H54 (cell line): ENCODE results near the gene LIPG.
"Not testable (repeated sequence)": the region's sequence is repeated elsewhere in the genome, so short reads cannot be mapped to it uniquely, and the experiment has no call there.

Experiments
- DNase-seq: peaks from one replicate; pipeline ENCODE4 v3.0.0; 2011; ENCODE audit warnings: low spot score, mixed read lengths; ENCODE audit not compliant: insufficient read length
- FAIRE-seq: peaks from 3 replicates; lab custom pipeline; 2011; peaks lifted over from hg19 to GRCh38; lab: Jason Lieb, UNC
- POLR2A ChIP-seq: IDR thresholded peaks from 2 replicates; pipeline ENCODE4 v1.6.1; 2011; ENCODE audit warnings: low read depth, mild to moderate bottlenecking, low read length

The LIPG gene

DNA sequence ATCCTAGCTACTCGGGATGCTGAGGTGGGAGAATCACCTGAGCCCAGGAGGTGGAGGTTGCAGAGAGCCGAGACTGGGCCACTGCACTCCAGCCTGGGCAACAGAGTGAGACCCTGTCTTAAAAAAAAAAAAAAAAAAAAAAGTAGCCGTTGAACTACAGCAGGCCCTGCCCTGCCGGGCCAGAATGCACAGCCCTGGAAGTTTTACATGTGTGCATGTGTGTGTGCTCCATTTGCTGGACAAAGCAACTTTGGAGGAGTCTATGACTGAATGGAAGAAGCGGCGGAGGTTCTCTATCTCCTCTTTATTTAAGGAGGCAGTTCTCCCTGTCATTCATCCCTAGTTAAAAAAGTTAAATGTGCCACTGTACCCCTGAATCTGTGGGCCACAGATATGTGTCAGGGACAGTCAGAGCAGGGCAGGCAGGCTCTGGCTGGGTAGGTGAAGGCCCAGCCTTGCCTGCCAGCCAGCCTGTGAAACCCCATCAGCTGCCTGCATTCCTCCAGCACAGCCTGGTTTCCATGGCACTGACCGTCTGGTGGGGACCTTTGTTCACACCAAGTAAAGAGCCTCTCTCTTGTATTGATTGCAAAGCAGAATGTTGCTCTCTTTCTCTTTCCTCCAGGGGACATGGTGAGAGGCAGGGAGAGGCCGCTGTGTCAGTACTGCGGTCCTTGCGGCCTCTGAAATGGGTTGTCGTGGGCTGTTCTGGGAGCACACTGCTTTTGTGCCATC is 10.9 kb downstream of the LIPG start:
- FAIRE-seq (no peak), DNase-seq (no peak)
- no peak for TF ChIP-seq POLR2A

DNA sequence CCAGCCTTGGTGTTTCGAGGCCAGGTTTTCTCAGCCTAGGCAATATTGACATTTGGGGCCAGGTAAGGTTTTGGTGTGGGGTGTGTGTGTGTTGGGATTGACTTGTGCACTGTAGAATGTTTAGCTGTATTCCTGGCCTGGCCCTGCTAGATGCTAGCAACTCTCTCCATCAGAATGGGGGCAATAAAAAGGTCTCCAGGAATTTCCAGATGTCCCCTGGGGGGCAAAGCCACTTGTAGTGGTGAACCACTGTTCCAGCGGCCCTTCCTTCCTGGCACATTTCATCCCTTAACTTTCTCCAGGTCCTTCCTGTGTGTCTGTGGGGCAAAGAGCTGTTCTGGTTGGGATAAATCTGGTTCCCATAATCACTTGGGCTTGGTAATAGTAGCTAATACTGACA is 12.0 kb downstream of the LIPG start:
- FAIRE-seq = no peak
- TF ChIP-seq POLR2A = no peak
- DNase-seq = no peak

DNA sequence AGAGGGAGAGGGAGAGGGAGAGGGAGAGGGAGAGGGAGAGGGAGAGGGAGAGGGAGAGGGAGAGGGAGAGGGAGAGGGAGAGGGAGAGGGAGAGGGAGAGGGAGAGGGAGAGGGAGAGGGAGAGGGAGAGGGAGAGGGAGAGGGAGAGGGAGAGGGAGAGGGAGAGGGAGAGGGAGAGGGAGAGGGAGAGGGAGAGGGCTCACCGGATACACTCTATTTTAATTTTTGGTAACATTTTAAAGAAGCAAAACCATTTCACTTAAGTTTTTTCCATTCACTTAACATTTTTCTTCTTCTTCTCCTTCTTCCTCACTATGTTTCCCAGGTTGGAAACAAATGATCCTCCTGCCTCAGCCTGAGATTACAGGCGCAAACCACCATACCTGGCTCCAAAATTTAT is 17.2 kb downstream of the LIPG start:
- not testable (repeated sequence) for DNase-seq, FAIRE-seq

DNA sequence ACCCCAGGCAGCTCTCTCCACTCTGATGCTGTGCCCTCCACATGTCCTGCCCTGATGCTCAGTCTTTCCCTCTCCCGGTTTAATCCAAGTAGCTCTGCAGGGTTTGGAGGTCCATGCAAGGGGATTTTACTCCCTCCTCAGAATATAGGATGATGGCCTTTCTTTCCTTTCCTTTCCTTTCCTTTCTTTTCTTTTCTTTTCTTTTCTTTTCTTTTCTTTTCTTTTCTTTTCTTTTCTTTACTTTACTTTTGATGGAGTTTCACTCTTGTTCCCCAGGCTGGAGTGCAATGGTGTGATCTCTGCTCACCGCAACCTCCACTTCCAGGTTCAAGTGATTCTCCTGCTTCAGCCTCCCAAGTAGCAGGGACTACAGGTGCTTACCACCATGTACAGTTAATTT is 17.7 kb downstream of the LIPG start:
- not testable (repeated sequence) for FAIRE-seq, DNase-seq

DNA sequence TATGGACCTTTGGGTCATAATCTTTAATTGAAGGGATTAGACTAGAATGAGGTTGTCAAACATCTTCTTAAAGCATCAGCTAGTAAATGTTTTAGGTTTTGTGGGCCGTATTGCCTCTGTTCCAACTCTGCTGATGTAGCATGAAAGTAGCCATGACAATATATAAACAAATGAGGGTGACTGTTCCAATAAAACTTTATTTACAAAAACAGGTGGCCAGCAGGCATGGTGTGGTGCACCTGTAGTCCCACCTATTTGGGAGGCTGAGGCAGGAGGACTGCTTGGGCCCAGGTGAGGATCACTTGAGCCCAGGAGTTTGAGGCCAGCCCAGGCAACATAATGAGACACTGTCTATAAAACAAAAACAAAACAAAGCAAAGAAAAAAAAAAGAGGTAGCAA is 18.4 kb downstream of the LIPG start:
- DNase-seq (no peak), FAIRE-seq (no peak)
- no peak for TF ChIP-seq POLR2A

DNA sequence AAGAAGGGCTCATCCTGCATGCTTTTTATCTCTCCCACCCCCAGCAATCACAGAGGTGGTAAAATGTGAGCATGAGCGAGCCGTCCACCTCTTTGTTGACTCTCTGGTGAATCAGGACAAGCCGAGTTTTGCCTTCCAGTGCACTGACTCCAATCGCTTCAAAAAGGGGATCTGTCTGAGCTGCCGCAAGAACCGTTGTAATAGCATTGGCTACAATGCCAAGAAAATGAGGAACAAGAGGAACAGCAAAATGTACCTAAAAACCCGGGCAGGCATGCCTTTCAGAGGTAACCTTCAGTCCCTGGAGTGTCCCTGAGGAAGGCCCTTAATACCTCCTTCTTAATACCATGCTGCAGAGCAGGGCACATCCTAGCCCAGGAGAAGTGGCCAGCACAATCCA is 19.5 kb downstream of the LIPG start:
- no peak for DNase-seq
- TF ChIP-seq POLR2A = no peak
- FAIRE-seq = no peak

DNA sequence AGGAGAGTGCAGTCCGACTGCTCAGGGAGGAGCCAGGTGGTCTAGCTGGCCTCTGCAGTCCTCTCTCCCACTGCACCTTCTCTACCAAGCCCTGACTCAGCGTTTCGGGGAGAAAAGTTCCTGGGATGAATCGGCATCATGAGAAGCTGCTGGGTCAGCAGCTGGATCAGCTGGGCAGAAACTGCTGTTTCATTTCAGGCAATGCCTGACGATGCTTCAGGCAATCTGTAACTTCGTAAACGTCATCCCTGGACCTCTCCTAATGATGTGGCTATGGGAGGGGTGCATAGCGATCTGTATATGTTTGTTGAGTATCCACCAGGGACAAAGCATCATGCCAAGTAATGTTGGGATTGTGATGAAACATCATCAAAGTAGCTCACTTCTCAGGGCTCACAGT is 20.7 kb downstream of the LIPG start:
- no peak for FAIRE-seq
- no peak for DNase-seq
- no peak for TF ChIP-seq POLR2A

DNA sequence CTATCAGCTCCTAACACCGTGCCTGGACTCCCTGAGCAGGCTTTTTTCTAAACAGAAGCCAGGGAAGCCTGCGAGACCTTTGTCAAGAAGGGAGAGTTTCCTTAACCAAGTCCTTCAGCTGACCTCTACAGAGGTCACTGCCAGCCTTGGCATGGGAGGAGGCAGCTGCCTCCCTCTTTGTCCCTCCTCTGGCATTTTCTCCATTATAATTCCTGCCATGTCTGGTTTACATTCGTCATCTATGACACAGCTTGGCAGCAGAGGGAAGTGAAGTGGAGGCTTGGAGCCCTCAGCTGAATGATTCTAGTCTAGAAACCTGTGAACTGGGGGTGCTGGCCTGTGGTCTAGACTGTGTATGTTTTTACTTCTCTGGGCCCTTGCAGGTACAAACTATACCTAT is 22.5 kb downstream of the LIPG start:
- peak; percentile 29 for DNase-seq
- no peak for TF ChIP-seq POLR2A
- FAIRE-seq = no peak

DNA sequence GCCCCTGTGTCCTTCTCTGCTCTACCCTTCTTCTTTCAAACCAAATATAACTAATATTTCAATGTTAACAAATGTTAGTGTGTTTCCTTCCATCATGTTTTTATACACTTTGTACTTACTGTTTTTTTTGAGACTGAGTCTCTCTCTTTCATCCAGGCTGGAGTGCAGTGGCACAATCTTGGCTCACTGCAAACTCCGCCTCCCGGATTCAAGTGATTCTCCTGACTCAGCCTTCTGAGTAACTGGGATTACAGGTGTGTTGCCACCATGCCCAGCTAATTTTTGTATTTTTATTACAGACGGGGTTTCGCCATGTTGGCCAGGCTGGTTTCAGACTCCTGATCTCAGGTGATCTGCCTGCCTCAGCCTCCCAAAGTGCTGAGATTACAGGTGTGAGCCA is 23.1 kb downstream of the LIPG start:
- FAIRE-seq, DNase-seq: not testable (repeated sequence)

DNA sequence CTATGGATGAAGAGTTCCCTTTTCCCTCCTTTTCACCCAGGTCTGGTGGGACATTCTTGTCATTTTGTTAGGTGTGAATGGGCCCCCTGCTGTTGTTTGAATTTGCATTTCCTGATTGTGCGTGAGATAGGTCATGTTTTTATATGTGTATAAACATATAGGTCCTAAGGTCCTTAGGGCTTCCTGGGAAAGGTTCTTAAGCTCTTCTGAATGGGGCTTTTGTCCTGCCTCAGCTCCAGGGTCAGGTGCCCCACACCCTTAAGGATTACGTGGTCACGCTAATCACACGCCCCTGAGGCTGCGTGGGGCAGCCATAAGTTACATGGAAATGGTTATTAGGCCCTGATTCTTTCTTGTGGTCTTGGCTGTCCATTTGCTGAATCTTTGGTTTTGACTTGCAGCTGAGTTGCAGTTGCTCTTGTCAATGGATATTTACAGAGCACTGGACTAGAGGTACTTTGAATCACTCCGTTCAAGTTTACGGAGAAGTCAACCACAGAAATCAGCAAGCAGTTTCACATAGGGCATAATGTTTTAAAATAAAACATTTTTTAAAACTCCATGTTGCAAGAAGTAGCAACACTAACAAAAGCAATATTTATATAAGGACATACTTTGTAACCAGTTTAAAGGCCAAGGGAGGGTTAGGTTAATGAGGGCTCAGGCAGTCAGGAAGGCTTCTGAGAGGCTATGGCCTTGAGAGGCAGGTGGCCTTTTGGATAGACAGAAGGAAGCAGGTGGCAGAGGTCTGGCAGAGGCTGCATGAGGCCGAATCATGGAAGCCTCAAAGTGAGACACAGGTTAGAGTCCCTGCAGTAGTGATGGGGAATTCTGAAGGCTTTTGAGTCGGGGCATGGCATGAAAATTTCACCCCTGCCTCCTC is 24.2 kb downstream of the LIPG start:
- DNase-seq = no peak
- no peak for TF ChIP-seq POLR2A
- FAIRE-seq = no peak

DNA sequence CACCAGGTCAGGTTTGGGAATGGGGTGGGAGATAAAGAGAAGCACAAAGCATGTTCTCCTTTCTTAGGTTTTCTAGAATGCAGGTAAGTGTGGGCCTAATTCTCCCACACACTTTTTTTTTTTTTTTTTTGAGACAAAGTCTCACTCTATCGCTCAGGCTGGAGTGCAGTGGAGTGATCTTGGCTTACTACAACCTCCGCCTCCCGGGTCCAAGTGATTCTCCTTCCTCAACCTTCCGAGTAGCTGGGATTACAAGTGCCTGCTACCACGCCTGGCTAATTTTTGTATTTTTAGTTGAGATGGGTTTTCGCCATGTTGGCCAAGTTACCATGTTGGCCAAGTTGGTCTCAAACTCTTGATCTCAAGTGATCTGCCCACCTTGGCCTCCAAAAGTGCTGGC is 26.3 kb downstream of the LIPG start:
- DNase-seq = no peak
- FAIRE-seq = no peak
- TF ChIP-seq POLR2A = no peak

DNA sequence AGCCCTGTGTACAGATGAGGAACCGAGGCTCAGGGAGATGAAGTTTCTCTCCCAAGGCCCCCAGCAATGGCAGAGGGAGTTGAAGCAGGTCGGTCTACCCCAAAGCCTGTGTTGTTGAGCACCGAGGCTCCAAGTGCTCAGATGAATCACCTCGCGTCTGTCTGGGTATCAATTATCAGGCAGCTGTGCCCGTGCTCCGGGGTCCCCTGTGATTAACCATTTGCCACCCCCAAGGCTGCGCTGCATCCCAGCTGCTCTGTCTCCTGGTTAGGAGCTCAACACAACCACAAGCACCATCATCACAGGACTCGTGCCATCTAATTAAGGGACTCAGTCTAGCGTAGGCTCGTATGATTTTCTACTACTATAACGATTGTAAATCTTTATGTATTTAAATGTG is 27.1 kb downstream of the LIPG start:
- FAIRE-seq = no peak
- no peak for TF ChIP-seq POLR2A
- DNase-seq = no peak

DNA sequence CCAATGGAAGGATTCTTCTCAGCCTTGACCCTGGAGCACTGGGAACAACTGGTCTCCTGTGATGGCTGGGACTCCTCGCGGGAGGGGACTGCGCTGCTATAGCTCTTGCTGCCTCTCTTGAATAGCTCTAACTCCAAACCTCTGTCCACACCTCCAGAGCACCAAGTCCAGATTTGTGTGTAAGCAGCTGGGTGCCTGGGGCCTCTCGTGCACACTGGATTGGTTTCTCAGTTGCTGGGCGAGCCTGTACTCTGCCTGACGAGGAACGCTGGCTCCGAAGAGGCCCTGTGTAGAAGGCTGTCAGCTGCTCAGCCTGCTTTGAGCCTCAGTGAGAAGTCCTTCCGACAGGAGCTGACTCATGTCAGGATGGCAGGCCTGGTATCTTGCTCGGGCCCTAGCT is 28.8 kb downstream of the LIPG start:
- DNase-seq (no peak), FAIRE-seq (no peak)
- no peak for TF ChIP-seq POLR2A

DNA sequence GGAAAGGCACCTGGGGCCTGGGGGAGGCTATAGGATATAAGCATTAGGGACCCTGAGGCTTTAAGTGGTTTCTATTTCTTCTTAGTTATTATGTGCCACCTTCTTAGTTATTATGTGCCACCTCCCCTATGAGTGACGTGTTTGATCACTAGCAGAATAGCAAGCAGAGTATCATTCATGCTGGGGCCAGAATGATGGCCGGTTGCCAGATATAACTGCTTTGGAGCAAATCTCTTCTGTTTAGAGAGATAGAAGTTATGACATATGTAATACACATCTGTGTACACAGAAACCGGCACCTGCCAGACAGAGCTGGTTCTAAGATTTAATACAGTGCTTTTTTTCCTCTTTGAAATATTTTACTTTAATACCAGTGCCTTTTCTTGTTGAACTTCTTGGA is 29.4 kb downstream of the LIPG start:
- FAIRE-seq (no peak), DNase-seq (no peak)
- no peak for TF ChIP-seq POLR2A

DNA sequence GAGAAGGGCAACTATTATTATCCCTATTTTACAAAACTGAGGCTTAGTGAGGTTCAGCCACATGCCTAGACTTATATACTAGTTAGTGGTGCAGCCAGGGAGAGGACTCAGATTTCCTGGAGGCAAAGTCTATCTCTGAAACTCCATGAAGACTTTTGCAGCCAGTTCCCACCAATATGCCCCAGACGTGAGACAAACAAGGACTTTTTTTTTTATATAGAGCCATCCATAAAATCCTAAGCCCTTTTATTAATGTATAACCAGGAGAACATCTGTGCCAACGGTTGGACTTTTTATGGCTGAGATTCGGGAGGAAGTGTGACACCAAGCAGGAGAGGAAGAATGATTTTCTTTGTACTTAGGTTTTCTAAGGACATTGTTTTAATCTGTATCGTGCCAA is 29.9 kb downstream of the LIPG start:
- DNase-seq (no peak), FAIRE-seq (no peak)
- no peak for TF ChIP-seq POLR2A

DNA sequence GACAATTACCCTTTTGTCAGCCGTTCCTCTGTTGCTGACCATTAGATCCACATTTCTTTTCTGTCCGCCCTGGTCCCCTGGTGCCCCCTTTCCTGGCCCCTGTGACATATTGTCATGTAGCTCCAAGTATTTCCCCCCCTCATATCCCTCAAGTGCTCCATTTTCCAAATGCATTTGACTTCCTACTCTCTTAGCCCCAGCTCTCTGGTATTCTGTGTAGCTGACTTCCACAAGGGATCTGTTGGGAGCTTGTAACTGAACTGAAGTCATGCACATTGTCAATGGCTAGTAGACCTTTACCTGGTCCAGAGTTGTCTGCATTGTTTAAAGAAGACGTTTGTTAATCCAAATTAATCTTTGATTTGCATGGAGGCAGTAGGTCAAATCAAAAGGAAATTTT is 34.8 kb downstream of the LIPG start:
- DNase-seq (no peak), FAIRE-seq (no peak)
- no peak for TF ChIP-seq POLR2A
